Fibroblast of lung (primary cell): ENCODE data around the gene ATP4A. TPM values are rescaled to one million over a fixed set of nuclear protein-coding genes. Genes with fewer than 3 reads are reported as not detected.

Experiments used
- DNase-seq, 2 donors: peaks; one replicate each; pipeline versions ENCODE4 v3.0.0 to v3.0.0-alpha.2; 2010; ENCODE audit warnings: low read depth in 2 of 2
- H2AFZ ChIP-seq: 2 replicates; pipeline ENCODE4 v1.5.1; 2012; ENCODE audit warnings: low read length, control low read depth, inconsistent platforms
- H3K27ac ChIP-seq: 2 replicates; pipeline ENCODE4 v1.5.1; 2011; ENCODE audit warnings: low read length, control low read depth; ENCODE audit not compliant: insufficient read depth
- H3K27me3 ChIP-seq: 2 replicates; pipeline ENCODE4 v1.5.1; 2011; ENCODE audit warnings: mild to moderate bottlenecking, low read length; ENCODE audit not compliant: control insufficient read depth, insufficient read depth
- H3K36me3 ChIP-seq: 2 replicates; pipeline ENCODE4 v1.5.1; 2011; ENCODE audit warnings: low read length; ENCODE audit not compliant: control insufficient read depth, insufficient read depth
- H3K4me1 ChIP-seq: 2 replicates; pipeline ENCODE4 v1.5.1; 2011; ENCODE audit warnings: low read length; ENCODE audit not compliant: control insufficient read depth, insufficient read depth; ENCODE audit errors: extremely low read depth
- H3K4me2 ChIP-seq: 2 replicates; pipeline ENCODE4 v1.5.1; 2011; ENCODE audit warnings: low read length, control low read depth; ENCODE audit not compliant: insufficient read depth; ENCODE audit errors: extremely low read depth
- H3K4me3 ChIP-seq, 4 experiments: fragments of 200-600 bp in 1 of 4; sonication (generic) in 1 of 4; replicated peaks in 1 of 4; 2 replicates each; pipeline ENCODE4 v1.5.1; 2011 to 2016; ENCODE audit warnings: low read length in 4 of 4, low read depth in 3 of 4, mild to moderate bottlenecking in 3 of 4, control low read depth in 2 of 4, inconsistent platforms in 1 of 4, mixed read lengths in 1 of 4; ENCODE audit not compliant: insufficient read depth in 1 of 4; ENCODE audit errors: control extremely low read depth in 1 of 4
- H3K79me2 ChIP-seq: 2 replicates; pipeline ENCODE4 v1.5.1; 2012; ENCODE audit warnings: mild to moderate bottlenecking, low read length, inconsistent platforms; ENCODE audit not compliant: control insufficient read depth, insufficient read depth
- H3K9ac ChIP-seq: 2 replicates; pipeline ENCODE4 v1.5.1; 2011; ENCODE audit warnings: mild to moderate bottlenecking, low read length, control low read depth; ENCODE audit not compliant: insufficient read depth
- H3K9me3 ChIP-seq: 2 replicates; pipeline ENCODE4 v1.5.1; 2012; ENCODE audit warnings: low read depth, low read length; ENCODE audit not compliant: control insufficient read depth, insufficient read depth
- H4K20me1 ChIP-seq: 2 replicates; pipeline ENCODE4 v1.5.1; 2011; ENCODE audit warnings: low read length; ENCODE audit not compliant: control insufficient read depth, insufficient read depth; ENCODE audit errors: extremely low read depth
- CTCF ChIP-seq, 2 donors: IDR thresholded peaks in 1 of 2; conservative IDR thresholded peaks in 1 of 2; 1 replicate in 1 of 2; 2 replicates in 1 of 2; pipeline ENCODE4 v1.5.1; 2011 to 2012; ENCODE audit warnings: low read length in 2 of 2, control low read depth in 1 of 2, inconsistent platforms in 1 of 2, low read depth in 1 of 2, mild to moderate bottlenecking in 1 of 2
- EZH2 ChIP-seq: IDR thresholded peaks from 2 replicates; pipeline ENCODE4 v1.5.1; 2012; ENCODE audit warnings: low read length, control low read depth, mild to moderate bottlenecking; ENCODE audit errors: missing control alignments
- polyA plus RNA-seq, 2 donors: library from polyadenylated mRNA; depleted of rRNA in 1 of 2; stranded (reverse) in 1 of 2; unstranded in 1 of 2; fragments of >200 nt; gene quantifications; 2 replicates each; pipeline ENCODE4 v1.2.1, GENCODE V29; 2011 to 2012; ENCODE audit warnings: missing spikeins in 1 of 2
- total RNA-seq: library from RNA; depleted of rRNA; stranded (reverse); fragments of >200 nt; gene quantifications from 2 replicates; pipeline ENCODE4 v1.2.1, GENCODE V29; 2014

Gene ATP4A
- total and polyA plus RNA-seq, 2 donors (not counting 1 experiment from before 2014, with no cell fraction given): not detected

GRCh38 chr19:35517342-35517741 is 46.1 kb downstream of the ATP4A start:
- DNase-seq: no peak

GRCh38 chr19:35516310-35516709 is 47.1 kb downstream of the ATP4A start:
- Histone ChIP-seq H2AFZ (no peak overlapping the region), H3K4me2 (no peak overlapping the region), H3K4me1 (peaks cover 11% of the 10 kb centered on the region), H3K27me3 (peaks cover 2% of the 10 kb centered on the region), H4K20me1 (no peaks in the 10 kb centered on the region), H3K27ac (no peak overlapping the region), H3K4me3 (no peak overlapping the region), H3K9me3 (no peaks in the 10 kb centered on the region), H3K9ac (no peak overlapping the region), H3K36me3 (no peaks in the 10 kb centered on the region), H3K79me2 (no peaks in the 10 kb centered on the region)
- DNase-seq: no peak
- no peak for TF ChIP-seq CTCF (conservative IDR thresholded peaks at IDR 0.05 in 1 of 2, IDR thresholded peaks at IDR 0.05 in 1 of 2; ENCODE audit: low read depth in 1 of 2, low read length in 2 of 2)
- TF ChIP-seq EZH2: no peak

More at GRCh38 chr19:35517342-35517741, 46.1 kb downstream of the ATP4A start:
- Histone ChIP-seq H3K9me3 (no peaks in the 10 kb centered on the region), H3K36me3 (no peaks in the 10 kb centered on the region), H3K27ac (no peak overlapping the region), H4K20me1 (no peaks in the 10 kb centered on the region), H3K27me3 (peaks cover 2% of the 10 kb centered on the region), H2AFZ (no peak overlapping the region), H3K4me1 (peaks cover 11% of the 10 kb centered on the region), H3K79me2 (no peaks in the 10 kb centered on the region), H3K9ac (no peak overlapping the region), H3K4me2 (no peak overlapping the region), H3K4me3 (no peak overlapping the region)
- TF ChIP-seq EZH2 (no peak), CTCF (conservative IDR thresholded peaks at IDR 0.05 in 1 of 2, IDR thresholded peaks at IDR 0.05 in 1 of 2; ENCODE audit: low read depth in 1 of 2, low read length in 2 of 2) (no peak)

- H3K27ac ChIP-seq: no peak overlapping the region
- no peak overlapping the region for H2AFZ ChIP-seq
- H3K4me1 ChIP-seq: peaks cover 15% of the 10 kb centered on the region
- DNase-seq: no peak
- H4K20me1 ChIP-seq: no peaks in the 10 kb centered on the region
- no peaks in the 10 kb centered on the region for H3K9me3 ChIP-seq
- peaks cover 14% of the 10 kb centered on the region for H3K27me3 ChIP-seq
- no peak overlapping the region for H3K4me2 ChIP-seq
- peak overlapping the region; percentile 43 for H3K9ac ChIP-seq
- H3K36me3 ChIP-seq: no peaks in the 10 kb centered on the region
- H3K4me3 ChIP-seq: no peak overlapping the region
- H3K79me2 ChIP-seq: no peaks in the 10 kb centered on the region
- TF ChIP-seq EZH2 (no peak), CTCF (conservative IDR thresholded peaks at IDR 0.05 in 1 of 2, IDR thresholded peaks at IDR 0.05 in 1 of 2; ENCODE audit: low read depth in 1 of 2, low read length in 2 of 2) (no peak)
Observed at GRCh38 chr19:35514282-35514809, 49.1 kb downstream of the ATP4A start.
